Small intestine (tissue), 7 donors: ENCODE data around the gene STK17B. TPM values are rescaled to one million over a fixed set of nuclear protein-coding genes. Genes with fewer than 3 reads are reported as not detected.

Source experiments
- DNase-seq, 2 donors: peaks; one replicate each; pipeline versions ENCODE4 v3.0.0 to v3.0.0-alpha.2; 2013
- FAIRE-seq: peaks from 2 replicates; lab custom pipeline; 2012; peaks lifted over from hg19 to GRCh38; lab: Jason Lieb, UNC
- H3K27ac ChIP-seq, 3 donors: one replicate each; pipeline ENCODE4 v1.5.1; 2013; ENCODE audit warnings: low read length in 2 of 3, mild to moderate bottlenecking in 2 of 3, control low read depth in 1 of 3, inconsistent platforms in 1 of 3, low read depth in 1 of 3, moderate library complexity in 1 of 3
- H3K27me3 ChIP-seq, 3 donors: one replicate each; pipeline ENCODE4 v1.6.1; 2013; ENCODE audit warnings: low read length in 3 of 3, inconsistent platforms in 1 of 3; ENCODE audit not compliant: control insufficient read depth in 3 of 3, insufficient read depth in 3 of 3
- H3K36me3 ChIP-seq, 3 donors: one replicate each; pipeline ENCODE4 v1.6.1; 2013; ENCODE audit warnings: low read length in 3 of 3, inconsistent platforms in 1 of 3, low read depth in 1 of 3, mild to moderate bottlenecking in 1 of 3, moderate library complexity in 1 of 3; ENCODE audit not compliant: control insufficient read depth in 3 of 3, insufficient read depth in 2 of 3
- H3K4me1 ChIP-seq, 3 donors: one replicate each; pipeline ENCODE4 v1.6.1; 2013; ENCODE audit warnings: low read length in 2 of 3, inconsistent platforms in 1 of 3, low read depth in 1 of 3, mild to moderate bottlenecking in 1 of 3, moderate library complexity in 1 of 3; ENCODE audit not compliant: control insufficient read depth in 3 of 3, insufficient read depth in 2 of 3
- H3K4me3 ChIP-seq, 3 donors: one replicate each; pipeline ENCODE4 v1.5.1; 2013; ENCODE audit warnings: low read length in 3 of 3, control low read depth in 1 of 3, inconsistent platforms in 1 of 3, low read depth in 1 of 3, mild to moderate bottlenecking in 1 of 3, moderate library complexity in 1 of 3
- H3K9me3 ChIP-seq, 2 donors: one replicate each; pipeline ENCODE4 v1.6.1; 2013; ENCODE audit warnings: low read depth in 1 of 2, low read length in 1 of 2; ENCODE audit not compliant: control insufficient read depth in 2 of 2, insufficient read depth in 1 of 2
- WGBS, 3 donors: extraction: QIAGEN DNeasy Blood & Tissue Kit; methylation state at CpG; one replicate each; pipeline ENCODE4 v1.1.7; 2013; 5-methylcytosine and 5-hydroxymethylcytosine counted together
- polyA plus RNA-seq, 4 donors: library from polyadenylated mRNA; stranded (reverse) in 3 of 4; unstranded in 1 of 4; fragments of 200-250 nt in 3 of 4; fragments of 120-200 nt in 1 of 4; gene quantifications; one replicate each; pipeline versions ENCODE4 v1.2.1 to v1.2.3, GENCODE V29; 2013
- donor health status: healthy with polysubstance abuse.
- donor health status: control.
- donor health status: control.
- donor health status: Bipolar disorder and iron deficiency.
- donor health status: healthy.

STK17B gene
- polyA plus RNA-seq, 4 donors = 6.7 to 27.7 (median 19.2) TPM

GRCh38 chr2:196130039-196130825 is 41.1 kb downstream of the STK17B start:
- no peak for DNase-seq
- H3K27me3 ChIP-seq = peaks cover 0 to 2% (median 0%) of the 10 kb centered on the region in 3 donors
- H3K9me3 ChIP-seq = peaks cover 5 to 63% of the 10 kb centered on the region in 2 donors

GRCh38 chr2:196128749-196129148 is 42.6 kb downstream of the STK17B start:
- no peak for FAIRE-seq
- no peak for DNase-seq
- WGBS, 3 donors = 89 to 96% (median 90%) methylated on average over 1 of the region's 1 CpG
- Histone ChIP-seq H3K27ac (no peak overlapping the region), H3K9me3 (peaks cover 5 to 62% of the 10 kb centered on the region in 2 donors), H3K36me3 (no peaks in the 10 kb centered on the region), H3K4me1 (peaks cover 0 to 5% (median 0%) of the 10 kb centered on the region in 3 donors), H3K4me3 (no peak overlapping the region), H3K27me3 (peaks cover 0 to 2% (median 0%) of the 10 kb centered on the region in 3 donors)

More at GRCh38 chr2:196130039-196130825, 41.1 kb downstream of the STK17B start:
- no peak for FAIRE-seq
- Histone ChIP-seq H3K4me3 (no peak overlapping the region), H3K27ac (no peak overlapping the region), H3K4me1 (no peaks in the 10 kb centered on the region), H3K36me3 (peaks cover 0 to 3% (median 0%) of the 10 kb centered on the region in 3 donors)
- WGBS, 3 donors = 94 to 97% (median 97%) methylated on average over 7 of the region's 7 CpGs

- 67 to 76% (median 72%) methylated on average over 2 of the region's 2 CpGs for WGBS, 3 donors
- H3K27ac ChIP-seq = no peak overlapping the region
- H3K36me3 ChIP-seq = no peaks in the 10 kb centered on the region
- H3K9me3 ChIP-seq = peaks cover 5 to 39% of the 10 kb centered on the region in 2 donors
- no peak for DNase-seq
- H3K27me3 ChIP-seq = peaks cover 0 to 2% (median 0%) of the 10 kb centered on the region in 3 donors
- FAIRE-seq = no peak
- H3K4me1 ChIP-seq = peaks cover 0 to 11% (median 0%) of the 10 kb centered on the region in 3 donors
- no peak overlapping the region for H3K4me3 ChIP-seq
Observed at GRCh38 chr2:196125596-196125995, 45.8 kb downstream of the STK17B start.

GRCh38 chr2:196123679-196124373 is 47.6 kb downstream of the STK17B start:
- DNase-seq = peak in 1 of 2 donors; percentile 49
- H3K4me1 ChIP-seq = peaks cover 0 to 11% (median 0%) of the 10 kb centered on the region in 3 donors

GRCh38 chr2:196119926-196120325 is 51.5 kb downstream of the STK17B start:
- no peak overlapping the region for H3K4me3 ChIP-seq
- no peak for FAIRE-seq
- H3K27me3 ChIP-seq = no peaks in the 10 kb centered on the region
- peaks cover 0 to 11% (median 0%) of the 10 kb centered on the region in 3 donors for H3K4me1 ChIP-seq
- H3K27ac ChIP-seq = no peak overlapping the region
- H3K9me3 ChIP-seq = peaks cover 0 to 5% of the 10 kb centered on the region in 2 donors
- no peak for DNase-seq
- WGBS, 3 donors = 87 to 90% (median 89%) methylated on average over 3 of the region's 3 CpGs
- no peaks in the 10 kb centered on the region for H3K36me3 ChIP-seq

More at GRCh38 chr2:196123679-196124373, 47.6 kb downstream of the STK17B start:
- Histone ChIP-seq H3K9me3 (peaks cover 0 to 24% of the 10 kb centered on the region in 2 donors), H3K36me3 (no peaks in the 10 kb centered on the region), H3K27ac (peak overlapping the region in 1 of 3 donors; percentile 50), H3K27me3 (no peaks in the 10 kb centered on the region), H3K4me3 (no peak overlapping the region)
- FAIRE-seq = no peak
- WGBS, 3 donors = 61 to 68% (median 66%) methylated on average over 6 of the region's 6 CpGs

- FAIRE-seq = no peak
- 87 to 95% (median 93%) methylated on average over 4 of the region's 4 CpGs for WGBS, 3 donors
Observed at GRCh38 chr2:196117214-196117705, 54.1 kb downstream of the STK17B start.

GRCh38 chr2:196113061-196113974 is 58.1 kb downstream of the STK17B start:
- H3K36me3 ChIP-seq = no peaks in the 10 kb centered on the region
- H3K27ac ChIP-seq = no peak overlapping the region
- H3K4me3 ChIP-seq = no peak overlapping the region
- H3K27me3 ChIP-seq = no peaks in the 10 kb centered on the region
- H3K4me1 ChIP-seq = no peaks in the 10 kb centered on the region
- DNase-seq = no peak
- FAIRE-seq = no peak
- no peaks in the 10 kb centered on the region for H3K9me3 ChIP-seq
- 55 to 74% (median 73%) methylated on average over 7 of the region's 7 CpGs for WGBS, 3 donors

More at GRCh38 chr2:196117214-196117705, 54.1 kb downstream of the STK17B start:
- H3K9me3 ChIP-seq = no peaks in the 10 kb centered on the region
- no peak overlapping the region for H3K27ac ChIP-seq
- H3K27me3 ChIP-seq = no peaks in the 10 kb centered on the region
- H3K4me1 ChIP-seq = no peaks in the 10 kb centered on the region
- DNase-seq = no peak
- H3K4me3 ChIP-seq = no peak overlapping the region
- no peaks in the 10 kb centered on the region for H3K36me3 ChIP-seq
